Mesenchymal stem cell (in vitro differentiated cells and primary cell): ENCODE measurements around the gene EXOSC7.

Experiments
- DNase-seq: peaks from one replicate; pipeline ENCODE4 v3.0.0-alpha.2; 2013
- H2AFZ ChIP-seq: one replicate; pipeline ENCODE4 v1.6.1; 2013; ENCODE audit warnings: low read depth, mild to moderate bottlenecking, control low read depth, inconsistent platforms, low read length, moderate library complexity
- H2AK5ac ChIP-seq: 2 replicates; pipeline ENCODE4 v1.6.1; 2013; ENCODE audit warnings: low read length, moderate library complexity, mild to moderate bottlenecking, inconsistent platforms; ENCODE audit not compliant: severe bottlenecking
- H2BK120ac ChIP-seq: one replicate; pipeline ENCODE4 v1.6.1; 2013; ENCODE audit warnings: low read depth, mild to moderate bottlenecking, inconsistent platforms, low read length, moderate library complexity
- H2BK12ac ChIP-seq, 2 experiments: one replicate each; pipeline ENCODE4 v1.6.1; 2013; ENCODE audit warnings: inconsistent platforms in 2 of 2, low read length in 2 of 2, mild to moderate bottlenecking in 2 of 2, moderate library complexity in 2 of 2, control low read depth in 1 of 2
- H2BK15ac ChIP-seq: one replicate; pipeline ENCODE4 v1.6.1; 2013; ENCODE audit warnings: mild to moderate bottlenecking, low read depth, inconsistent platforms; ENCODE audit not compliant: poor library complexity, severe bottlenecking
- H2BK5ac ChIP-seq: 2 replicates; pipeline ENCODE4 v1.6.1; 2013; ENCODE audit warnings: low read depth, mild to moderate bottlenecking, low read length, control low read depth, inconsistent platforms; ENCODE audit not compliant: poor library complexity, severe bottlenecking
- H3K14ac ChIP-seq, 2 experiments: one replicate each; pipeline ENCODE4 v1.6.1; 2013; ENCODE audit warnings: inconsistent platforms in 2 of 2, low read length in 2 of 2, control low read depth in 1 of 2, mild to moderate bottlenecking in 1 of 2, moderate library complexity in 1 of 2
- H3K18ac ChIP-seq, 2 experiments: one replicate each; pipeline ENCODE4 v1.6.1; 2013; ENCODE audit warnings: inconsistent platforms in 2 of 2, low read length in 2 of 2, control low read depth in 1 of 2, low read depth in 1 of 2, mild to moderate bottlenecking in 1 of 2
- H3K23ac ChIP-seq, 2 experiments: one replicate each; pipeline ENCODE4 v1.6.1; 2013; ENCODE audit warnings: inconsistent platforms in 2 of 2, low read length in 2 of 2, mild to moderate bottlenecking in 2 of 2, moderate library complexity in 2 of 2, control low read depth in 1 of 2
- H3K27ac ChIP-seq: 2 replicates; pipeline ENCODE4 v1.5.1; 2013; ENCODE audit warnings: mild to moderate bottlenecking, moderate library complexity, low read length, control low read depth, inconsistent platforms; ENCODE audit not compliant: poor library complexity, severe bottlenecking
- H3K27me3 ChIP-seq, 2 experiments: 2 replicates each; pipeline versions ENCODE4 v1.6.1 to v1.7.0; 2013; ENCODE audit warnings: low read length in 2 of 2, mild to moderate bottlenecking in 2 of 2, moderate library complexity in 2 of 2, control low read depth in 1 of 2, inconsistent platforms in 1 of 2; ENCODE audit not compliant: control insufficient read depth in 1 of 2, insufficient read depth in 1 of 2
- H3K36me3 ChIP-seq, 2 experiments: 2 replicates each; pipeline versions ENCODE4 v1.6.1 to v1.7.0; 2013; ENCODE audit warnings: low read length in 2 of 2, control low read depth in 1 of 2, inconsistent platforms in 1 of 2, low read depth in 1 of 2, mild to moderate bottlenecking in 1 of 2; ENCODE audit not compliant: insufficient read depth in 2 of 2, control insufficient read depth in 1 of 2
- H3K4ac ChIP-seq, 2 experiments: one replicate each; pipeline ENCODE4 v1.6.1; 2013; ENCODE audit warnings: inconsistent platforms in 2 of 2, low read length in 2 of 2, mild to moderate bottlenecking in 2 of 2, moderate library complexity in 2 of 2, control low read depth in 1 of 2, low read depth in 1 of 2
- H3K4me1 ChIP-seq: 2 replicates; pipeline ENCODE4 v1.6.1; 2013; ENCODE audit warnings: low read depth, low read length, control low read depth; ENCODE audit not compliant: control insufficient read depth, insufficient read depth
- H3K4me2 ChIP-seq: 2 replicates; pipeline ENCODE4 v1.6.1; 2013; ENCODE audit warnings: low read length, mild to moderate bottlenecking, inconsistent platforms; ENCODE audit not compliant: poor library complexity, severe bottlenecking
- H3K4me3 ChIP-seq, 2 experiments: 2 replicates each; pipeline versions ENCODE4 v1.5.1 to v1.7.0; 2013; ENCODE audit warnings: low read length in 2 of 2, mild to moderate bottlenecking in 2 of 2, control low read depth in 1 of 2, low read depth in 1 of 2; ENCODE audit not compliant: insufficient read depth in 1 of 2
- H3K79me1 ChIP-seq: replicated peaks from 2 replicates; pipeline ENCODE4 v1.6.1; 2013; ENCODE audit warnings: mild to moderate bottlenecking, control low read depth, low read length, inconsistent platforms; ENCODE audit not compliant: poor library complexity, severe bottlenecking
- H3K9ac ChIP-seq: 2 replicates; pipeline ENCODE4 v1.7.0; 2013; ENCODE audit warnings: mild to moderate bottlenecking, low read length, moderate library complexity
- H3K9me3 ChIP-seq: 2 replicates; pipeline ENCODE4 v1.7.0; 2013; ENCODE audit warnings: mild to moderate bottlenecking, low read length; ENCODE audit not compliant: control insufficient read depth
- H4K8ac ChIP-seq: one replicate; pipeline ENCODE4 v1.6.1; 2013; ENCODE audit warnings: inconsistent platforms, mild to moderate bottlenecking, low read length, moderate library complexity
- H4K91ac ChIP-seq: one replicate; pipeline ENCODE4 v1.6.1; 2013; ENCODE audit warnings: mild to moderate bottlenecking, low read length, inconsistent platforms
- WGBS: methylation state at CpG from one replicate; pipeline ENCODE4 v1.1.7; 2013; ENCODE audit warnings: mixed read lengths; 5-methylcytosine and 5-hydroxymethylcytosine counted together

EXOSC7 gene

GRCh38 chr3:45010811-45011333 lies 34.8 kb downstream of the EXOSC7 start:
- peaks cover 28 to 50% of the 10 kb centered on the region in 2 experiments for H3K36me3 ChIP-seq
- H4K8ac ChIP-seq, result no peak overlapping the region
- peak; percentile 59 for DNase-seq
- no peak overlapping the region for H2AFZ ChIP-seq
- H2AK5ac ChIP-seq, result peak overlapping the region; percentile 76
- H3K14ac ChIP-seq, result no peak overlapping the region
- no peaks in the 10 kb centered on the region for H3K9me3 ChIP-seq
- peak overlapping the region; percentile 89 for H2BK5ac ChIP-seq
- H2BK15ac ChIP-seq, result no peak overlapping the region
- H2BK12ac ChIP-seq, result no peak overlapping the region
- peaks cover 21% of the 10 kb centered on the region for H3K4me1 ChIP-seq
- H3K27me3 ChIP-seq, result no peaks in the 10 kb centered on the region
- H3K4ac ChIP-seq, result no peak overlapping the region
- no peak overlapping the region for H2BK120ac ChIP-seq
- H4K91ac ChIP-seq, result no peak overlapping the region
- H3K27ac ChIP-seq, result peak overlapping the region; percentile 99
- H3K4me3 ChIP-seq, result peak overlapping the region in 1 of 2 experiments; percentile 43
- peaks cover 11% of the 10 kb centered on the region for H3K79me1 ChIP-seq
- H3K4me2 ChIP-seq, result no peak overlapping the region
- WGBS, result 12% methylated on average over 3 of the region's 3 CpGs
- peak overlapping the region; percentile 85 for H3K9ac ChIP-seq
- no peak overlapping the region for H3K23ac ChIP-seq
- peak overlapping the region in 1 of 2 experiments; percentile 40 for H3K18ac ChIP-seq

- Histone ChIP-seq H3K4me3 (peak overlapping the region in 1 of 2 experiments; percentile 43), H3K9me3 (no peaks in the 10 kb centered on the region)
- WGBS, result 1% methylated on average over 6 of the region's 7 CpGs
Measured at GRCh38 chr3:45011756-45012508, 35.9 kb downstream of the EXOSC7 start.

GRCh38 chr3:45012577-45012976 lies 36.5 kb downstream of the EXOSC7 start:
- no peak for DNase-seq
- no peak overlapping the region for H3K23ac ChIP-seq
- H3K9me3 ChIP-seq, result no peaks in the 10 kb centered on the region
- peaks cover 7% of the 10 kb centered on the region for H3K79me1 ChIP-seq
- peak overlapping the region; percentile 94 for H2AK5ac ChIP-seq
- H2AFZ ChIP-seq, result no peak overlapping the region
- H3K18ac ChIP-seq, result peak overlapping the region; percentile 82 to 87
- H3K9ac ChIP-seq, result peak overlapping the region; percentile 63
- H4K91ac ChIP-seq, result peak overlapping the region; percentile 58
- no peak overlapping the region for H3K4me2 ChIP-seq
- H3K4ac ChIP-seq, result peak overlapping the region; percentile 9 to 74
- 96% methylated on average over 4 of the region's 4 CpGs for WGBS
- H3K4me3 ChIP-seq, result peak overlapping the region in 1 of 2 experiments; percentile 15
- peak overlapping the region; percentile 99 for H3K27ac ChIP-seq
- peaks cover 23 to 46% of the 10 kb centered on the region in 2 experiments for H3K36me3 ChIP-seq
- peak overlapping the region in 1 of 2 experiments; percentile 76 for H3K14ac ChIP-seq
- H3K27me3 ChIP-seq, result no peaks in the 10 kb centered on the region
- peak overlapping the region; percentile 67 to 69 for H2BK12ac ChIP-seq
- peaks cover 17% of the 10 kb centered on the region for H3K4me1 ChIP-seq
- H2BK120ac ChIP-seq, result no peak overlapping the region
- peak overlapping the region; percentile 96 for H2BK5ac ChIP-seq
- H4K8ac ChIP-seq, result peak overlapping the region; percentile 70
- H2BK15ac ChIP-seq, result no peak overlapping the region

More at GRCh38 chr3:45011756-45012508, 35.9 kb downstream of the EXOSC7 start:
- H3K9ac ChIP-seq, result peak overlapping the region; percentile 85
- peak overlapping the region; percentile 70 for H4K8ac ChIP-seq
- peak overlapping the region; percentile 58 for H4K91ac ChIP-seq
- peak overlapping the region; percentile 99 for H3K27ac ChIP-seq
- peak overlapping the region; percentile 96 for H2BK5ac ChIP-seq
- H3K14ac ChIP-seq, result peak overlapping the region in 1 of 2 experiments; percentile 76
- H2BK120ac ChIP-seq, result no peak overlapping the region
- peak overlapping the region; percentile 82 to 87 for H3K18ac ChIP-seq
- H3K4ac ChIP-seq, result peak overlapping the region; percentile 9 to 74
- H3K27me3 ChIP-seq, result no peaks in the 10 kb centered on the region
- no peak overlapping the region for H3K4me2 ChIP-seq
- H3K36me3 ChIP-seq, result peaks cover 30 to 53% of the 10 kb centered on the region in 2 experiments
- H2AK5ac ChIP-seq, result peak overlapping the region; percentile 94
- peak overlapping the region; percentile 67 to 69 for H2BK12ac ChIP-seq
- H3K79me1 ChIP-seq, result peaks cover 11% of the 10 kb centered on the region
- H2BK15ac ChIP-seq, result no peak overlapping the region
- no peak overlapping the region for H3K23ac ChIP-seq
- H3K4me1 ChIP-seq, result peaks cover 21% of the 10 kb centered on the region
- H2AFZ ChIP-seq, result no peak overlapping the region
- peak; percentile 86 for DNase-seq

GRCh38 chr3:45016916-45017315 lies 40.9 kb downstream of the EXOSC7 start:
- Histone ChIP-seq H2BK12ac (no peak overlapping the region), H3K4ac (no peak overlapping the region), H3K36me3 (peaks cover 17 to 33% of the 10 kb centered on the region in 2 experiments), H2BK15ac (no peak overlapping the region), H3K14ac (no peak overlapping the region), H3K4me2 (no peak overlapping the region), H3K79me1 (peaks cover 3% of the 10 kb centered on the region), H3K18ac (no peak overlapping the region), H3K9ac (no peak overlapping the region), H3K23ac (no peak overlapping the region), H4K91ac (no peak overlapping the region), H3K9me3 (no peaks in the 10 kb centered on the region), H3K4me3 (no peak overlapping the region), H2AK5ac (no peak overlapping the region), H3K4me1 (peaks cover 4% of the 10 kb centered on the region), H2BK120ac (no peak overlapping the region), H3K27ac (no peak overlapping the region), H4K8ac (no peak overlapping the region), H2BK5ac (no peak overlapping the region), H3K27me3 (no peaks in the 10 kb centered on the region), H2AFZ (no peak overlapping the region)
- 100% methylated on average over 1 of the region's 2 CpGs for WGBS
- DNase-seq, result no peak
